Astrocyte (in vitro differentiated cells and primary cell): Measurements from ENCODE around the gene TMEM108.

Experiments
- CTCF ChIP-seq: IDR thresholded peaks from 2 replicates; pipeline ENCODE4 v1.5.1; 2011; ENCODE audit warnings: low read depth, mild to moderate bottlenecking, inconsistent platforms, low read length, moderate library complexity; ENCODE audit not compliant: insufficient read depth
- EZH2 ChIP-seq: IDR thresholded peaks from 2 replicates; pipeline ENCODE4 v1.6.1; 2012; ENCODE audit warnings: mild to moderate bottlenecking, low read length, inconsistent platforms; ENCODE audit not compliant: insufficient read depth

DNA sequence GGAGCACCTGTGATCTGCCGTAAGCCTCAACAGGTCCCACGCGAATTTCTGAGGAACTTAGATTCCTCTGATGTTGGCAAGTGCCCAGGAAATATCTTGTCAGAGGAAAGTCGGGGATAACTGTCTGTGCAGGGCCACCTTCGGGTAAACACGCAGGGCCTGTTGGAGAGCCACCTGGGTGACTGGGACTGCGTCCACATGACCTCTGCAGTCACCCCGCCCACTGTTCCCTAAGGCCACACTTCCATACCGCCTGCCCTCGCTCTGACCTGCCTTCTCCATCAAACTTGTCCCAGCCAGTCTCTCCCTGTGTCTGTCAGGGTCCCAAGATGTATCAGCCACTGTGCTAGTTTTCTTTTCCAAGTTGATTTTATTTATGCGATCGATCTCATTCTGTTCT, 390.4 kb downstream of the TMEM108 start:
- TF ChIP-seq CTCF = no peak
- TF ChIP-seq EZH2 = no peak
